ENCODE data around the gene DNAH10.

DNAH10 gene

DNA sequence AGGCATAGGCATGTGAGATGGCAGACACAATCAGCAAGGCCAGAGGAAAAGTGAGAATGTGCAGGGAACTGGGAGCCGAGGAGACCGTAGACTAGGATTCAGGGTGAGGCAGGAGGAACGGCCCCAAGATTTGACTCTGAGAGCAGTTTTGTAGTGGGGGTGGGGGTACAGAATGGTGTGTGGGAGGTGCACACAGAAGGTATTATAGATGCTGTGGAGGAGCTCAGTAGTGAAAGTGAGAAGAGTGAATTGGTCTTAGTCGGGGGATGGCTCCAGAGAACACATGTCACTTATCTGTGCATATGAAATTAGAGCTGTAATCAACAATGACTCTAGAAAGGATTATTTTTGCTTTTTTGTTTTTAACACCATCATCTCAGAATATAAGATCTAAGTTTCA is 222.8 kb downstream of the DNAH10 start:
- TF ChIP-seq TEAD4 (IDR thresholded peaks at IDR 0.05) (no peak), TCF12 (IDR thresholded peaks at IDR 0.05; ENCODE audit: low read depth) (no peak), CEBPB (IDR thresholded peaks at IDR 0.05) (no peak), YY1 (IDR thresholded peaks at IDR 0.05; ENCODE audit: low read depth) (no peak), NFIC (IDR thresholded peaks at IDR 0.05) (no peak), RAD21 (IDR thresholded peaks at IDR 0.05; ENCODE audit: low read depth) (no peak), FOXM1 (IDR thresholded peaks at IDR 0.05; ENCODE audit: borderline replicate concordance, low read depth) (no peak), EGR1 (IDR thresholded peaks at IDR 0.05) (no peak), EP300 (IDR thresholded peaks at IDR 0.05; ENCODE audit: borderline replicate concordance) (no peak), TAF1 (IDR thresholded peaks at IDR 0.05; ENCODE audit: low read depth) (no peak), CREB1 (IDR thresholded peaks at IDR 0.05; ENCODE audit: low read depth) (no peak), ZBTB7A (IDR thresholded peaks at IDR 0.05; ENCODE audit: low read depth) (no peak)
- TF ChIP-seq, protein P1, sequence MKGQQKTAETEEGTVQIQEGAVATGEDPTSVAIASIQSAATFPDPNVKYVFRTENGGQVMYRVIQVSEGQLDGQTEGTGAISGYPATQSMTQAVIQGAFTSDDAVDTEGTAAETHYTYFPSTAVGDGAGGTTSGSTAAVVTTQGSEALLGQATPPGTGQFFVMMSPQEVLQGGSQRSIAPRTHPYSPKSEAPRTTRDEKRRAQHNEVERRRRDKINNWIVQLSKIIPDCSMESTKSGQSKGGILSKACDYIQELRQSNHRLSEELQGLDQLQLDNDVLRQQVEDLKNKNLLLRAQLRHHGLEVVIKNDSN (IDR thresholded peaks at IDR 0.05) = no peak
- TF ChIP-seq, protein P2, sequence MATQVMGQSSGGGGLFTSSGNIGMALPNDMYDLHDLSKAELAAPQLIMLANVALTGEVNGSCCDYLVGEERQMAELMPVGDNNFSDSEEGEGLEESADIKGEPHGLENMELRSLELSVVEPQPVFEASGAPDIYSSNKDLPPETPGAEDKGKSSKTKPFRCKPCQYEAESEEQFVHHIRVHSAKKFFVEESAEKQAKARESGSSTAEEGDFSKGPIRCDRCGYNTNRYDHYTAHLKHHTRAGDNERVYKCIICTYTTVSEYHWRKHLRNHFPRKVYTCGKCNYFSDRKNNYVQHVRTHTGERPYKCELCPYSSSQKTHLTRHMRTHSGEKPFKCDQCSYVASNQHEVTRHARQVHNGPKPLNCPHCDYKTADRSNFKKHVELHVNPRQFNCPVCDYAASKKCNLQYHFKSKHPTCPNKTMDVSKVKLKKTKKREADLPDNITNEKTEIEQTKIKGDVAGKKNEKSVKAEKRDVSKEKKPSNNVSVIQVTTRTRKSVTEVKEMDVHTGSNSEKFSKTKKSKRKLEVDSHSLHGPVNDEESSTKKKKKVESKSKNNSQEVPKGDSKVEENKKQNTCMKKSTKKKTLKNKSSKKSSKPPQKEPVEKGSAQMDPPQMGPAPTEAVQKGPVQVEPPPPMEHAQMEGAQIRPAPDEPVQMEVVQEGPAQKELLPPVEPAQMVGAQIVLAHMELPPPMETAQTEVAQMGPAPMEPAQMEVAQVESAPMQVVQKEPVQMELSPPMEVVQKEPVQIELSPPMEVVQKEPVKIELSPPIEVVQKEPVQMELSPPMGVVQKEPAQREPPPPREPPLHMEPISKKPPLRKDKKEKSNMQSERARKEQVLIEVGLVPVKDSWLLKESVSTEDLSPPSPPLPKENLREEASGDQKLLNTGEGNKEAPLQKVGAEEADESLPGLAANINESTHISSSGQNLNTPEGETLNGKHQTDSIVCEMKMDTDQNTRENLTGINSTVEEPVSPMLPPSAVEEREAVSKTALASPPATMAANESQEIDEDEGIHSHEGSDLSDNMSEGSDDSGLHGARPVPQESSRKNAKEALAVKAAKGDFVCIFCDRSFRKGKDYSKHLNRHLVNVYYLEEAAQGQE (IDR thresholded peaks at IDR 0.05; ENCODE audit: low read depth) = no peak
- TF ChIP-seq, protein P3, sequence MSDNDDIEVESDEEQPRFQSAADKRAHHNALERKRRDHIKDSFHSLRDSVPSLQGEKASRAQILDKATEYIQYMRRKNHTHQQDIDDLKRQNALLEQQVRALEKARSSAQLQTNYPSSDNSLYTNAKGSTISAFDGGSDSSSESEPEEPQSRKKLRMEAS (IDR thresholded peaks at IDR 0.05) = no peak

Measured in Ishikawa (cell line).